Suprapubic skin (tissue), 4 donors: ENCODE results near the gene KRTAP16-1.

Experiments used
- EP300 ChIP-seq: sonication (generic); formaldehyde crosslinking; IDR thresholded peaks from one replicate; pipeline ENCODE4 v1.6.1; 2017; ENCODE audit warnings: antibody characterized with exemption
- POLR2A ChIP-seq, 2 donors: fragments of 450-650 bp; IDR thresholded peaks; one replicate each; pipeline ENCODE4 v1.6.1; 2017; ENCODE audit warnings: antibody characterized with exemption in 2 of 2, mild to moderate bottlenecking in 2 of 2, moderate library complexity in 2 of 2
- POLR2AphosphoS5 ChIP-seq, 3 donors: sonication (generic); formaldehyde crosslinking; IDR thresholded peaks; one replicate each; pipeline ENCODE4 v1.6.1; 2017; ENCODE audit warnings: antibody characterized with exemption in 3 of 3
- TF ChIP-seq, protein P1 (sequence below), 2 donors: fragments of 200-600 bp in 1 of 2; fragments of 450-650 bp in 1 of 2; sonication (generic) in 1 of 2; IDR thresholded peaks; one replicate each; pipeline ENCODE4 v1.5.1; 2016 to 2019; ENCODE audit warnings: antibody characterized with exemption in 2 of 2, mild to moderate bottlenecking in 1 of 2, moderate library complexity in 1 of 2

DNA sequence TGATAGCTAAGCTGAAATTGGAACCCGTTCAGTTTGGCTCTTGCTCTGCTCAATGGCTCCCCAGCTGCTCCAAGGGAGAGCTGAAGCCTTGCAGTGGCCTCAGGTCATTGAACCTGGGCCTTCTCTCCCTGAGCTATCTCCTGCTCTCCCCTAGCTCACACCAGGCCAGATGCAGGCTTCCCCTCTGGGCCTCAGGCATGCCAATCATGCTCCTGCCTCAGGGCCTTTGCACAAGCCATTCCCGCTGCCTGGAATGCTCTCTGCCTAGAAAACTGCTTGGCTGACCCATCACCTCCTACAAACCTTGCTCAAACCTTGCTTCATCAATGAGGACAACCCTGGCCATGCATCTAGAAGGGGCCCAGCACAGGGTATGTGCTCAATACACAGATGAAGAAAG, 23.1 kb upstream of the KRTAP16-1 start:
- TF ChIP-seq, protein P1, sequence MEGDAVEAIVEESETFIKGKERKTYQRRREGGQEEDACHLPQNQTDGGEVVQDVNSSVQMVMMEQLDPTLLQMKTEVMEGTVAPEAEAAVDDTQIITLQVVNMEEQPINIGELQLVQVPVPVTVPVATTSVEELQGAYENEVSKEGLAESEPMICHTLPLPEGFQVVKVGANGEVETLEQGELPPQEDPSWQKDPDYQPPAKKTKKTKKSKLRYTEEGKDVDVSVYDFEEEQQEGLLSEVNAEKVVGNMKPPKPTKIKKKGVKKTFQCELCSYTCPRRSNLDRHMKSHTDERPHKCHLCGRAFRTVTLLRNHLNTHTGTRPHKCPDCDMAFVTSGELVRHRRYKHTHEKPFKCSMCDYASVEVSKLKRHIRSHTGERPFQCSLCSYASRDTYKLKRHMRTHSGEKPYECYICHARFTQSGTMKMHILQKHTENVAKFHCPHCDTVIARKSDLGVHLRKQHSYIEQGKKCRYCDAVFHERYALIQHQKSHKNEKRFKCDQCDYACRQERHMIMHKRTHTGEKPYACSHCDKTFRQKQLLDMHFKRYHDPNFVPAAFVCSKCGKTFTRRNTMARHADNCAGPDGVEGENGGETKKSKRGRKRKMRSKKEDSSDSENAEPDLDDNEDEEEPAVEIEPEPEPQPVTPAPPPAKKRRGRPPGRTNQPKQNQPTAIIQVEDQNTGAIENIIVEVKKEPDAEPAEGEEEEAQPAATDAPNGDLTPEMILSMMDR (IDR thresholded peaks at IDR 0.05): no peak
- no peak for TF ChIP-seq POLR2A (IDR thresholded peaks at IDR 0.05)
- no peak for TF ChIP-seq EP300
- TF ChIP-seq POLR2AphosphoS5 (IDR thresholded peaks at IDR 0.05): no peak
